Large intestine (tissue), 3 donors: Measurements from ENCODE around the gene SFRP5. TPM values are rescaled to one million over a fixed set of nuclear protein-coding genes. Genes with fewer than 3 reads are reported as not detected.
A peak's percentile ranks its signal among the peaks of the same experiment; 100 is the strongest.

Experiments
- DNase-seq, 2 donors: peaks; one replicate each; pipeline versions ENCODE4 v3.0.0 to v3.0.0-alpha.2; 2013
- H3K27ac ChIP-seq: one replicate; pipeline ENCODE4 v1.5.1; 2013; ENCODE audit warnings: low read length
- H3K27me3 ChIP-seq: 2 replicates; pipeline ENCODE4 v1.6.1; 2013; ENCODE audit warnings: low read length; ENCODE audit not compliant: control insufficient read depth, insufficient read depth
- H3K36me3 ChIP-seq: 2 replicates; pipeline ENCODE4 v1.6.1; 2013; ENCODE audit warnings: low read length; ENCODE audit not compliant: control insufficient read depth, insufficient read depth
- H3K4me1 ChIP-seq: one replicate; pipeline ENCODE4 v1.6.1; 2013; ENCODE audit warnings: low read length; ENCODE audit not compliant: control insufficient read depth, insufficient read depth
- H3K4me3 ChIP-seq: one replicate; pipeline ENCODE4 v1.5.1; 2013; ENCODE audit warnings: low read length
- H3K9me3 ChIP-seq: one replicate; pipeline ENCODE4 v1.6.1; 2013; ENCODE audit warnings: mild to moderate bottlenecking, low read depth, low read length, moderate library complexity; ENCODE audit not compliant: control insufficient read depth
- WGBS: methylation state at CpG from one replicate; pipeline ENCODE4 v1.1.5; 2013; ENCODE audit warnings: low lambda C conversion rate; ENCODE audit not compliant: insufficient coverage; 5-methylcytosine and 5-hydroxymethylcytosine counted together
- polyA plus RNA-seq: library from polyadenylated mRNA; unstranded; fragments of 120-200 nt; gene quantifications from one replicate; pipeline ENCODE4 v1.2.1, GENCODE V29; 2013

SFRP5 gene
- polyA plus RNA-seq, 1 donor, result 25.0 TPM

DNA sequence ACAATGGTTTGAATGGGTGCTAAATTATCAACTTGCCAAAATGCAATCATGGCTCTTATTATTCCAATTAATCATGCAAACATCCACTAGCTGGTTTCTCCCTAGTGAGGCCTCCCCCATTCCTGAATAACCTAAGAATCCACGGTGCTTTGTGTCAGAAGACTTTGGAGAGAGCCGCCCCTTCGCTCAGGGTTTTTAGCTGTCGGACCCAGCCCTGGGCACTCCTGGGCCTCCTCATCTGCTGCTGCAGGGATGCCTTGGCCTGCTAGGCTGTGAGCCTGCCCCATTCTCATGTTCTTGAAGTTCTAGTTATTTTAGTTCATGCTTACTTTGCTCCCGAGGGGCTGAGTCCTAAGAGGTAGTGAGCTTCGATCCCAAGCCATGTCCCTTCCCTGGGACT, 34.1 kb upstream of the SFRP5 start:
- no peaks in the 10 kb centered on the region for H3K27me3 ChIP-seq
- no peaks in the 10 kb centered on the region for H3K9me3 ChIP-seq
- H3K36me3 ChIP-seq, result no peaks in the 10 kb centered on the region
- no peak overlapping the region for H3K4me3 ChIP-seq
- WGBS, result no CpG with 5 or more reads among the region's 6 CpGs
- H3K27ac ChIP-seq, result no peak overlapping the region
- no peak for DNase-seq
- peaks cover 4% of the 10 kb centered on the region for H3K4me1 ChIP-seq

DNA sequence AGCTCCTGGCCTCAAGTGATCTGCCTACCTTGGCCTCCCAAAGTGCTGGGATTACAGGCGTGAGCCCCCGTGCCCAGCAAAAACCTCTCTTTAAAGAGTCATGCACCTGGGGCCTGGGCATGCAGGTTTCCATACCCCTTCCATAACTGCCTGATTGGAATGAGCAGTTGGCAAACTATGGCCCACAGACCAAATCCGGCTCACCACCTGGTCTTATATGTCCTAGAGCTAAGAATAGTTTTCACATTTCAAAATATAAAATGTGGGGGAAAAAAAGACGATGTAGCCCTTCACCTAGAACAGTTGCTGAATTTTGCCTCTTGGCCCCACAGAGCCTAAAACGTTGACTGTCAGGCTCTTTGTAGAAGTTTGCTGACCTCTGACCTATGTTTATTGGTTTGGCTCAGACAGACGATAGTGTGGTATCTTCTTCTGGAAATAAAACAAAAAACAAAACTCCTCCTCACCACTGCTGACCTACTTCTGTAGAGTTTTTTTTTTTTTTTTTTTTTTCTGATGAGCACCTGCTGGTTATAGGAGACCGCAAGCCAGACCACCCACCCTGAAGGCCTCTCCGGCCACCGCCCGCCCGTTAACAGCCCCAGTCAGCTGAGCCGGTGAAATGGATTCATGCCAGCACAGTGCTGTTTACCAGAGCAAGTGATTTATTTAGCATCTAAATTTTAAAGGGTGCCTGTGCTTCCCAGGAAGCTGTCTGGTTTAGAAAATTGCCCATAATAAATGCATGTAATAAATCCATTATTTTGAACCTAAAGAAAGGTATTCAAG, 33.5 kb upstream of the SFRP5 start:
- H3K9me3 ChIP-seq, result no peaks in the 10 kb centered on the region
- H3K4me1 ChIP-seq, result no peaks in the 10 kb centered on the region
- H3K27me3 ChIP-seq, result no peaks in the 10 kb centered on the region
- H3K36me3 ChIP-seq, result no peaks in the 10 kb centered on the region
- no peak overlapping the region for H3K4me3 ChIP-seq
- DNase-seq, result no peak
- no CpG with 5 or more reads among the region's 12 CpGs for WGBS
- H3K27ac ChIP-seq, result no peak overlapping the region

DNA sequence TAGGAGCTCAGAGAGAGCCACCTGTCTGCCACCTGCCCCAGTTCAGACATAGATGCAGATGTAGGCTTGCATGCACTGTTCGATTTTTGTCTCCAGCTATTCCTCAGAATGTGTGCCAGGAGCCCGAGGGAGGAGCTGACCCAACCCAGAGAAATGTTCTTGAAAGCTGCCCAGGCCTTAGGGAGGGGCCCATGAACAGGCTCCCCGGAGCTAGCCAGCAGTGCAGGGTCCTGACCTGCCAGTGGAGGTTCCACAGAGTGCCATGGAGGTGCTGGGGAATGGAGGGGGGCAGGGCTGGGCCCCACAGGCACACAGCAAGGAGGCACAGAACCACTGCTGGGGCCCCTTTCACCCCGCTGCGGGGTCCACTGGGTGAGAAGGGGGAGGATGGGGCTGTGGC, 29.6 kb upstream of the SFRP5 start:
- DNase-seq, result no peak
- Histone ChIP-seq H3K4me3 (no peak overlapping the region), H3K9me3 (no peaks in the 10 kb centered on the region), H3K4me1 (peaks cover 3% of the 10 kb centered on the region), H3K27me3 (peaks cover 5% of the 10 kb centered on the region), H3K36me3 (no peaks in the 10 kb centered on the region), H3K27ac (no peak overlapping the region)
- no CpG with 5 or more reads among the region's 5 CpGs for WGBS

DNA sequence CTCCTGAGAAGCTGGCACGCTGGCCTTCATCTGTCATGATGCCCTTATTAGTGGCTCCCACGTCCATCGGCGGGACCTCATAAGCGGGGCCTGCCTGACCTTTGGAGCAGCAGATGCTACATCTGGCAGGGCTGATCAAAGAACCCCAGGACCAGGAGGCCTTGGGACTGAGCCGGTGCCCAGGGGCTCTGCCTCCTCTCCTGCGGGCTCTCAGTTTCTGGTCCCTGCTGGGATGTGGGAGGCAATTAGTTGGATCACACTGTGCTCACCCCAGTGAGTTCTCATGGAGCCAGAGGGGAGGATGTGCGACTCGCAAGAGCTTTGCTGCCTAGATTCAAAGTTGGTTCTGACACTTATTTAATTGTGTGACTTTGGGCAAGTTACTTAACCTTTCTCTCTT, 28.7 kb upstream of the SFRP5 start:
- no peak overlapping the region for H3K27ac ChIP-seq
- H3K27me3 ChIP-seq, result peaks cover 5% of the 10 kb centered on the region
- H3K4me1 ChIP-seq, result peaks cover 3% of the 10 kb centered on the region
- no CpG with 5 or more reads among the region's 9 CpGs for WGBS
- H3K9me3 ChIP-seq, result no peaks in the 10 kb centered on the region
- H3K36me3 ChIP-seq, result no peaks in the 10 kb centered on the region
- DNase-seq, result no peak
- no peak overlapping the region for H3K4me3 ChIP-seq

DNA sequence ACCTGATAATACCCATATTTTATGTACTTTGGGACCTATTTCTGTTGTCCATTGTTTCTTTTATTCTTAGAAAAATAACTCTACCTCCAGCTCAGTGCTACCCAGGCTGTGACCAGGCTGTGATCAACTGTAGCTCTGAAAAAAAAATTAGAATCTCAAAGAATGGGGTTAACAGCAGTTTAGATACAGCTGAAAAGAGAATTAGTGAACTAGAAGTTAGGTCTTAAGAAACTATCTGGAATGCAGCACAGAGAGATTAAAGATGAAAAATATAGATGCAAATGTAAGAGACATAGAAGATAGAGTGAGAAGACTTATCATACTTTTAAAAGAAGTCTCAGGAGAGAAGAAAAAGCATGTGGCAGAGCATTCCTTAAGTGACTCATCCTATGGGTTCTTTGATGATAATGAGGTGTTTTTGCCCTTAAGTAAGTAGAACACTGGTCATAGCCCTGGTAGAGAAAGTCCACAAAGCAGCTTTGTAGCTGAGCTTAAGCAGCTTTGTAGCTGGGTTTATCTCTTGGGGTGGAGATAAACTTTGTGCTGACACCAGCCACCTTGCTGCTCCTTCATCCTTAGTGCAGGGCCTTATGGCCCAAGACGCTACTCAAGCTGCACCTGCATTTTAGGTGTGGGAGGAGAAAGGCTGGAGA, 27.3 kb upstream of the SFRP5 start:
- Histone ChIP-seq H3K4me1 (peaks cover 3% of the 10 kb centered on the region), H3K27ac (peak overlapping the region; percentile 44), H3K27me3 (peaks cover 5% of the 10 kb centered on the region), H3K4me3 (no peak overlapping the region), H3K9me3 (no peaks in the 10 kb centered on the region), H3K36me3 (no peaks in the 10 kb centered on the region)
- peak; percentile 63 to 80 for DNase-seq
- WGBS, result no CpG with 5 or more reads among the region's 1 CpG

DNA sequence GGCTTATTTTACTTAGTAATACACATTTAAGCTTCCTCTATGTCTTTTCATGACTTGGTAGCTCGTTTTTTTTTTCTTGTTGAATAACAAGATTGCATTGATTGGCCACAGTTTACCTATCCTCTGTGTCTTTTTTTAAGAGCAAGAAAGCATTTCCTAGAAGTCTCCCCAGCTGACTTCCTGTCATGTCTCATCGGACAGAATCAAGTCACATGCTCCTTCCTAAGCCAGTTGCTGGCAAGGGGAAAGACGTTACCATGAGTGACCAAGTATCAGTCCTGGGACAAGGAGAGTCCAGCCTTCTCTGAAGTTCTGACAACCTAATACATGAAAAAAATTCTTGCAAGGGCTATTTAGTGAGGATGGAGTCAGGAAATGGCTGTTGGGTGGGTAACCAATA, 24.9 kb upstream of the SFRP5 start:
- H3K27me3 ChIP-seq, result peaks cover 5% of the 10 kb centered on the region
- H3K4me3 ChIP-seq, result no peak overlapping the region
- H3K4me1 ChIP-seq, result peaks cover 6% of the 10 kb centered on the region
- H3K9me3 ChIP-seq, result no peaks in the 10 kb centered on the region
- H3K36me3 ChIP-seq, result no peaks in the 10 kb centered on the region
- no peak for DNase-seq
- WGBS, result no CpG with 5 or more reads among the region's 3 CpGs
- no peak overlapping the region for H3K27ac ChIP-seq

DNA sequence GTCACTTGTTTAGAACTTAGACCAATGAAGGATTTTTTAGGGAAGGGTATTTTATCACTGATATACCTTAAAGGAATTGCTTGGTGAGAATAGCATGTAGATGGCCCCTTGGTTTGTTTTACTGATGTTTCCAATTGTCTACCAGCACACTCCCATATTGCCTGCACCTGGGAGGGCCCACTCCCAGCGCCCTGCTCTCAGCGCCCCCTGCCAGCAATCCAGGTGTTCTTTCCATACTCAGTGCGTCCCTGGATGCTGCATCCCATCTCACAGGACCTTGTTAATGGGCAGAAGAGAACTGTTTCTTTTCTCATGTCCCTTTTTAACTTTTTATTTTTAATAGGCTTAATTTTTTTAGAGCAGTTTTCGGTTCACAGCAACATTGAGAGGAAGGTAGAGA, 24.1 kb upstream of the SFRP5 start:
- WGBS, result 54% methylated on average over 3 of the region's 4 CpGs
- DNase-seq, result no peak
- peaks cover 13% of the 10 kb centered on the region for H3K4me1 ChIP-seq
- peaks cover 5% of the 10 kb centered on the region for H3K27me3 ChIP-seq
- H3K4me3 ChIP-seq, result no peak overlapping the region
- no peaks in the 10 kb centered on the region for H3K36me3 ChIP-seq
- no peak overlapping the region for H3K27ac ChIP-seq
- H3K9me3 ChIP-seq, result no peaks in the 10 kb centered on the region

DNA sequence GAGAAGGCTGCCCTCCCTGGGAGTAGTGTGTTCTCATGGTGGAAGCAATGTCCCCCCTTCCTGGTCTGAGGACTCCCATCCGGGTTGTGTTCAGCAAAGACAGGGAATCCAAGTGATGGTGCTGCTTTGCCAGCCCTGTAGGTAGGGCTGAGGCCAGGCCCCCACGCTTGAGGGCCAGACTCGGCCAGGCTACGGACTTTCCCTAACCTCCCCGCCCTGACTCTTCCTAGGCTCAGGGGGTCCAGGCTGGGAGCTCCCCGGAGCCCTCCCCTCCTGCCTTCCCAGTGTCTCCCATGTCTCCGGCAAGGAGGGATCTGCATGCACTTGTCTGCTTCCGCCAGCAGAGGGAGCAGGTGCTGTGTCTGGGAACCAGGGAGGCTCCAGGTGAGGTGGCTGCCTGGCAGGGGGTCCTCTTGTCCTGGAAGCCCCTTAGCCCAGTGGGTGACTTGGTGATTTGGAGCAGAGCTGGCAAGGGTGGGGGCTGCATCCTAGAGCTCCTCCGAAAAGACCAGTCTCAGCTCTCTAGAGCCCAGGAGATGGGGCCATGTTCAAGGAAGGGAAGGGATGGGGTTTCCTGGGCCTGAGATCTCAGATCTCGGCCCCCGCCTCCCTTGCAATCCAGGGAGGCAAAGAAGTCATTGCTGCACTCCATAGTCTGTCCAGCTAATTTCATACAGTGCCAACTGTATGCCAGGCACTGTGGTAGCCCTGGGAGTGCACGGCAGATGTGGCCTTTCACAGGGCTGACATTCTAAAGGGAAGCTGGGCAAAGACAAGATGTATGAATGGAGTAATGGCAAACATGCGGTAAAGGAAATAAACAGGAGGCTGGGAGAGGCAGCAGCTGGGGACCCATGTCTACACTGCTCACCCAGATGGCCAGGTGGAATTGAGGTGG, 20.3 kb upstream of the SFRP5 start:
- Histone ChIP-seq H3K36me3 (no peaks in the 10 kb centered on the region), H3K4me3 (no peak overlapping the region), H3K27me3 (no peaks in the 10 kb centered on the region), H3K9me3 (no peaks in the 10 kb centered on the region), H3K27ac (no peak overlapping the region), H3K4me1 (peaks cover 35% of the 10 kb centered on the region)
- peak; percentile 54 to 74 for DNase-seq
- no CpG with 5 or more reads among the region's 13 CpGs for WGBS

DNA sequence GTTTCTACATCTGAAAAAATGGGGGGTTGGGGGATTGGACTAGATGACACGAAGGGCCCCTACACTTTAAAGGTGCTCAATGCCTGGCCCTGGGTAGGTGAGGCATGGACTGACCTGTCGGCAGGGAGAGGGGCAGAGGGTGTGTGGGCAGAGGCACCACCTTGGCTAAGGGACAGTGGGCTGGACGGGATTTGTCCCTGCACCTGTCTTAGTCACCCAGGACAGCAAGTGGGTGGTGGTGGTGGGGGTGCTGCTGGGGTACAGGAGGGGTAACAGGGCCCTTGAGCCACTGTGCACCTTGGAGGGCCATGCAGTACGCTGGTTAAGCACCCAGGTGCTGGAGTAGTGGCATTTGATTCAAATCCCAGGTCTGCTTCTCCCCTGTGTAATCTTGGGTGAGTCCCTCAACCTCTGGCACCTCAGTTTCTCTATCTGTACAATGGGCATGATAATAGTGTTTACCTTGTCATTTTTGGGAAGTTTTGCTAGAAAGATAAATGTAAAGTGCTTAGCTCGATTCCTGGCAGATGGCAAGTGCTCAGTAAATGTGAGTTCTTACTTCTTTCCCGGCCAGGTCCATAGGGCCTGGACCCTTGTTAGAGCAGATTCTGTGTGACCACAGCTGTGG, 18.1 kb upstream of the SFRP5 start:
- Histone ChIP-seq H3K27me3 (no peaks in the 10 kb centered on the region), H3K4me1 (peaks cover 46% of the 10 kb centered on the region), H3K9me3 (no peaks in the 10 kb centered on the region), H3K36me3 (no peaks in the 10 kb centered on the region), H3K27ac (peak overlapping the region; percentile 78), H3K4me3 (no peak overlapping the region)
- WGBS, result 60% methylated on average over 1 of the region's 6 CpGs
- peak in 1 of 2 donors; percentile 26 for DNase-seq
